ENCODE results near the gene ORC4.
A peak's percentile ranks its signal among the peaks of the same experiment; 100 is the strongest.
"Not testable (repeated sequence)": the region's sequence is repeated elsewhere in the genome, so short reads cannot be mapped to it uniquely, and the experiment has no call there.

ORC4 gene

GRCh38 chr2:148021059-148021861 is 723 bp upstream of the ORC4 start, which contains the start of gene MBD5:
MBD5 (plus strand) TSS chr2:148021091.
- peak; percentile 33 for DNase-seq (ENCODE audit: low read depth, low spot score)
- H3K9me3 ChIP-seq (ENCODE audit: insufficient read depth, low read length) = no peaks in the 10 kb centered on the region
- no peak for TF ChIP-seq YY1 (IDR thresholded peaks at IDR 0.05; ENCODE audit: insufficient read depth, insufficient read length)
- TF ChIP-seq ZNF274 (IDR thresholded peaks at IDR 0.05; ENCODE audit: low read depth, low read length) = no peak
- no peak for TF ChIP-seq SUZ12 (IDR thresholded peaks at IDR 0.05; ENCODE audit: extremely low read depth, insufficient read depth, insufficient read length)
- peak within 1 kb of the TSS; percentile 87 for H3K9ac ChIP-seq (ENCODE audit: insufficient read length, low read depth)
- H3K4me1 ChIP-seq (ENCODE audit: insufficient read depth, insufficient read length) = no peaks in the 10 kb centered on the region
- peaks cover 10% of the 10 kb centered on the region for H3K36me3 ChIP-seq (ENCODE audit: insufficient read depth, insufficient read length, low read length)
- H3K27me3 ChIP-seq (ENCODE audit: insufficient read depth, insufficient read length) = no peaks in the 10 kb centered on the region
- H3K4me3 ChIP-seq (ENCODE audit: insufficient read length, low read depth) = peak within 1 kb of the TSS; percentile 79

- H3K9me3 ChIP-seq (ENCODE audit: insufficient read depth, low read length) = peaks cover 10% of the 10 kb centered on the region; the same call in 1 of the 2 replicates
- no peak overlapping the region for H3K4me3 ChIP-seq (ENCODE audit: insufficient read length, low read depth)
- no peaks in the 10 kb centered on the region for H3K4me1 ChIP-seq (ENCODE audit: insufficient read depth, insufficient read length)
- TF ChIP-seq YY1 (IDR thresholded peaks at IDR 0.05; ENCODE audit: insufficient read depth, insufficient read length) (no peak), ZNF274 (IDR thresholded peaks at IDR 0.05; ENCODE audit: low read depth, low read length) (no peak), SUZ12 (IDR thresholded peaks at IDR 0.05; ENCODE audit: extremely low read depth, insufficient read depth, insufficient read length) (no peak)
- H3K9ac ChIP-seq (ENCODE audit: insufficient read length, low read depth) = no peak overlapping the region
- no peak for DNase-seq (ENCODE audit: low read depth, low spot score)
- H3K36me3 ChIP-seq (ENCODE audit: insufficient read depth, insufficient read length, low read length) = peaks cover 11% of the 10 kb centered on the region
- no peaks in the 10 kb centered on the region for H3K27me3 ChIP-seq (ENCODE audit: insufficient read depth, insufficient read length)
Observed at GRCh38 chr2:148014616-148015015, 5.9 kb downstream of the ORC4 start.

DNA sequence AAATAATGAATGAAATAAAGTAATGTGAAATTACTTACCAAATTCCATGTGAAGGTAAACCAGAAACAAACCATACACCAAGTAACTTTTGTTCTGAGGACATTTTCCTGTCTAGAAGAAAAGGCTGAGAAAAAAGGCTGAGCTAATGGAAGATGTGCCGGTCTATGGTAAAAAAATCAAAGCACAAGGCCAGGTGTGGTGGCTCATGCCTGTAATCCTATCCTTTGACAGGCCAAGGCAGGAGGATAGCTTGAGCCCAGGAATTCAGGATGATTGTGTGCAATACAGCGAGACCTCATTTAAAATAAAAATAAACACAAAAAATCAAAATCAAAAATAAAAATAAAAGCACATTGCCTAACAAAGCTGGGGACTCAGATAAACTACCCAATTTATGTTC is 6.7 kb downstream of the ORC4 start:
- Histone ChIP-seq H3K9me3 (ENCODE audit: insufficient read depth, low read length) (peaks cover 10% of the 10 kb centered on the region; the same call in 1 of the 2 replicates), H3K36me3 (ENCODE audit: insufficient read depth, insufficient read length, low read length) (peaks cover 11% of the 10 kb centered on the region), H3K4me1 (ENCODE audit: insufficient read depth, insufficient read length) (no peaks in the 10 kb centered on the region), H3K4me3 (ENCODE audit: insufficient read length, low read depth) (no peak overlapping the region), H3K27me3 (ENCODE audit: insufficient read depth, insufficient read length) (no peaks in the 10 kb centered on the region), H3K9ac (ENCODE audit: insufficient read length, low read depth) (no peak overlapping the region)
- DNase-seq (ENCODE audit: low read depth, low spot score) = no peak
- no peak for TF ChIP-seq YY1 (IDR thresholded peaks at IDR 0.05; ENCODE audit: insufficient read depth, insufficient read length)
- TF ChIP-seq SUZ12 (IDR thresholded peaks at IDR 0.05; ENCODE audit: extremely low read depth, insufficient read depth, insufficient read length) = no peak
- no peak for TF ChIP-seq ZNF274 (IDR thresholded peaks at IDR 0.05; ENCODE audit: low read depth, low read length)

GRCh38 chr2:148008411-148008810 is 12.1 kb downstream of the ORC4 start:
- not testable (repeated sequence) for DNase-seq (ENCODE audit: low read depth, low spot score); H3K27me3 ChIP-seq (ENCODE audit: insufficient read depth, insufficient read length); H3K36me3 ChIP-seq (ENCODE audit: insufficient read depth, insufficient read length, low read length); H3K4me3 ChIP-seq (ENCODE audit: insufficient read length, low read depth); H3K9ac ChIP-seq (ENCODE audit: insufficient read length, low read depth); H3K4me1 ChIP-seq (ENCODE audit: insufficient read depth, insufficient read length)
- H3K9me3 ChIP-seq (ENCODE audit: insufficient read depth, low read length) = peaks cover 10% of the 10 kb centered on the region; the same call in 1 of the 2 replicates

DNA sequence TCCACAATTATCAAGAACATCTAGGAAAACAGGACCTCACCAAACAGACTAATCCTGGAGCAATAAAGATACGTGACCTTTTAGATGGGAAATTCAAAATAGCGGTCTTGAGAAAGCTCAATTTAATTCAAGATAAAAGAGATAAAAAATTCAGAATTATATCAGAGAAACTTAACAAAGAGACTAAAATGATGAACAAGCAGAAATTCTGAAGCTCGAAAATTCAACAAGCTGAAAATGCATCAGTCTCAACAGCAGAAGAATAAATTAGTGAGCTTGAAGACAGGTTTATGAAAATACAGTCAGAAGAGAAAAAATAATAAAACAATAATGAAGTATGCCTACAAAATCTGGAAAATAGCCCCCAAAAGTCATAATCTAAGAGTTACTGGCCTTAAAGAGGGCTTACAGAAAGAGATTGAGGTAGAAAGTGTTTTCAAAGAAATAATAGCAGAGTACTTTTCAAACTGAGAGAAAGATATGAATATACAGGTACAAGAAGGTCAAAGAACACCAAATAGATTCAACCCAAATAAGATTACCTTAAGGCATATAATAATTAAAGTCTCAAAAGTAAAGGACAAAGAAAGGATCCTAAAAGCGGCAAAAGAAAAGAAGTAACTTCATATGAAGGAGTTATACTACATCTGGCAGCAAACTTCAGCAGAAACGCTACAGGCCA is 13.2 kb downstream of the ORC4 start:
- Histone ChIP-seq H3K27me3 (ENCODE audit: insufficient read depth, insufficient read length) (no peaks in the 10 kb centered on the region), H3K9ac (ENCODE audit: insufficient read length, low read depth) (no peak overlapping the region)
- no peak for TF ChIP-seq ZNF274 (IDR thresholded peaks at IDR 0.05; ENCODE audit: low read depth, low read length)
- no peak for TF ChIP-seq YY1 (IDR thresholded peaks at IDR 0.05; ENCODE audit: insufficient read depth, insufficient read length)
- TF ChIP-seq SUZ12 (IDR thresholded peaks at IDR 0.05; ENCODE audit: extremely low read depth, insufficient read depth, insufficient read length) = no peak

DNA sequence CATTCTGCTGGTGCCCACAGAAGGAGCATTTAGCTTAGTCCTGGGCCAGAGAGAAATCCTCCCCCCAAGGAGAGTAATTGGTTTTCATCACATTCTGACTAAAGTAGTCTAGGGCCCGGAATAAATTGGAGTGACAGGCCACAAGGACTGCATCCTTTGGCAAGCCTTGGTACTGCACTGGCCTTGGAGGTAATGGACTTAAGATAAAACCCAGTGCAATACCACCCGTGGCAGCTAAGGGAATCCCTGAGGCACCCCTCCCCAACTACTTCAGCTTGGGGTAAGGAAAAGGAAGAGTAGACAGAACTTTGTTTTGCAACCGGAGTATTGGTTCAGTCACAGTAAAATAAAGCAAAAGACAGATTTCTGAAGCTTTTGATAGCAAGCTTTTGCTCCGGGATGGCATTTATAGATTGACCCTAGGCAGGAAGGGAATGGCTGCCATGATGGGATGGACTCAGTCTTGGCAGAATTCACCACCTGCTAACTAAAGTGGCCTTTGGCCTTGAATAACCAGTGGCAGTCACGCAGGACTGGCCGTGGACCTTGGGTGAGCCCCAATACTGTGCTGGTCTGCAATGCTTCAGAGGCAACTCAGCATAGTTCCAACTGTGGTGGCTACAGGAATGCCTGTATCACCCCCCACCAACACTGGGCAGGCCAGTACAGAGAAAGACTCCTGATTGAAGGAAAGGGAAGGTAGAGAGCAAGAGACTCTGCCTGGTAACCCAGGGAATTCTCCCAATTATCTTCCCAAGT is 14.1 kb downstream of the ORC4 start:
- H3K9ac ChIP-seq (ENCODE audit: insufficient read length, low read depth) = no peak overlapping the region
- peaks cover 3% of the 10 kb centered on the region; the same call in 1 of the 2 replicates for H3K9me3 ChIP-seq (ENCODE audit: insufficient read depth, low read length)

More for the DNA sequence above, 13.2 kb downstream of the ORC4 start:
- H3K4me3 ChIP-seq (ENCODE audit: insufficient read length, low read depth) = no peak overlapping the region
- H3K36me3 ChIP-seq (ENCODE audit: insufficient read depth, insufficient read length, low read length) = no peaks in the 10 kb centered on the region
- no peaks in the 10 kb centered on the region for H3K4me1 ChIP-seq (ENCODE audit: insufficient read depth, insufficient read length)
- H3K9me3 ChIP-seq (ENCODE audit: insufficient read depth, low read length) = peaks cover 10% of the 10 kb centered on the region; the same call in 1 of the 2 replicates
- no peak for DNase-seq (ENCODE audit: low read depth, low spot score)

GRCh38 chr2:148002420-148002819 is 18.1 kb downstream of the ORC4 start:
- not testable (repeated sequence) for H3K4me3 ChIP-seq (ENCODE audit: insufficient read length, low read depth); H3K4me1 ChIP-seq (ENCODE audit: insufficient read depth, insufficient read length); DNase-seq (ENCODE audit: low read depth, low spot score); H3K36me3 ChIP-seq (ENCODE audit: insufficient read depth, insufficient read length, low read length); H3K27me3 ChIP-seq (ENCODE audit: insufficient read depth, insufficient read length); H3K9ac ChIP-seq (ENCODE audit: insufficient read length, low read depth); H3K9me3 ChIP-seq (ENCODE audit: insufficient read depth, low read length)

More for the DNA sequence above, 14.1 kb downstream of the ORC4 start:
- no peak overlapping the region for H3K4me3 ChIP-seq (ENCODE audit: insufficient read length, low read depth)
- no peaks in the 10 kb centered on the region for H3K36me3 ChIP-seq (ENCODE audit: insufficient read depth, insufficient read length, low read length)
- no peak for DNase-seq (ENCODE audit: low read depth, low spot score)
- H3K4me1 ChIP-seq (ENCODE audit: insufficient read depth, insufficient read length) = no peaks in the 10 kb centered on the region
- no peak for TF ChIP-seq YY1 (IDR thresholded peaks at IDR 0.05; ENCODE audit: insufficient read depth, insufficient read length)
- no peak for TF ChIP-seq ZNF274 (IDR thresholded peaks at IDR 0.05; ENCODE audit: low read depth, low read length)
- TF ChIP-seq SUZ12 (IDR thresholded peaks at IDR 0.05; ENCODE audit: extremely low read depth, insufficient read depth, insufficient read length) = no peak
- H3K27me3 ChIP-seq (ENCODE audit: insufficient read depth, insufficient read length) = no peaks in the 10 kb centered on the region
